CD4-positive, alpha-beta T cell treated with Interleukin-1 beta for 1 hour (primary cell): ENCODE measurements around the gene MYH15.

ENCODE experiments used
- DNase-seq, 2 donors: peaks; one replicate each; pipeline ENCODE4 v3.0.0-alpha.2; 2020 to 2022

The MYH15 gene

GRCh38 chr3:108469126-108469525 is 41.3 kb downstream of the MYH15 start:
- no peak for DNase-seq

GRCh38 chr3:108468577-108468976 is 41.8 kb downstream of the MYH15 start:
- no peak for DNase-seq

GRCh38 chr3:108462899-108463298 is 47.5 kb downstream of the MYH15 start:
- no peak for DNase-seq

GRCh38 chr3:108461661-108462111 is 48.7 kb downstream of the MYH15 start:
- DNase-seq, result no peak

GRCh38 chr3:108459225-108459624 is 51.2 kb downstream of the MYH15 start:
- no peak for DNase-seq

GRCh38 chr3:108455212-108455705 is 55.1 kb downstream of the MYH15 start:
- DNase-seq, result no peak

GRCh38 chr3:108453565-108453964 is 56.8 kb downstream of the MYH15 start:
- no peak for DNase-seq

- no peak for DNase-seq
Measured at GRCh38 chr3:108450444-108450843, 60.0 kb downstream of the MYH15 start.

GRCh38 chr3:108448593-108448992 is 61.8 kb downstream of the MYH15 start:
- no peak for DNase-seq

- no peak for DNase-seq
Measured at GRCh38 chr3:108447096-108447847, 63.1 kb downstream of the MYH15 start.

GRCh38 chr3:108442281-108442680 is 68.1 kb downstream of the MYH15 start:
- no peak for DNase-seq

GRCh38 chr3:108441518-108441917 is 68.9 kb downstream of the MYH15 start:
- DNase-seq, result no peak

GRCh38 chr3:108441071-108441507 is 69.3 kb downstream of the MYH15 start:
- DNase-seq, result no peak

GRCh38 chr3:108438542-108438941 is 71.9 kb downstream of the MYH15 start:
- no peak for DNase-seq

GRCh38 chr3:108437439-108437838 is 73.0 kb downstream of the MYH15 start:
- DNase-seq, result no peak

GRCh38 chr3:108433928-108434327 is 76.5 kb downstream of the MYH15 start:
- DNase-seq, result no peak

GRCh38 chr3:108432431-108432830 is 78.0 kb downstream of the MYH15 start:
- DNase-seq, result no peak

GRCh38 chr3:108430540-108430939 is 79.9 kb downstream of the MYH15 start:
- DNase-seq, result no peak

- no peak for DNase-seq
Measured at GRCh38 chr3:108428586-108428985, 81.8 kb downstream of the MYH15 start.

- no peak for DNase-seq
Measured at GRCh38 chr3:108420926-108421325, 89.5 kb downstream of the MYH15 start.

- DNase-seq, result no peak
Measured at GRCh38 chr3:108416111-108416869, 94.1 kb downstream of the MYH15 start.

GRCh38 chr3:108415661-108416060 is 94.7 kb downstream of the MYH15 start:
- no peak for DNase-seq

GRCh38 chr3:108414007-108414406 is 96.4 kb downstream of the MYH15 start:
- no peak for DNase-seq

GRCh38 chr3:108412121-108412750 is 98.2 kb downstream of the MYH15 start:
- no peak for DNase-seq
